GM10847 (cell line): ENCODE data around the gene CALM3.

ENCODE experiments used
- POLR2A ChIP-seq: IDR thresholded peaks from 2 replicates; pipeline ENCODE4 v1.6.1; 2011; ENCODE audit not compliant: insufficient read length; ENCODE audit errors: extremely low read depth

Gene CALM3

GRCh38 chr19:46639358-46640182 is 38.4 kb downstream of the CALM3 start:
- no peak for TF ChIP-seq POLR2A

- no peak for TF ChIP-seq POLR2A
Observed at GRCh38 chr19:46640656-46641055, 39.5 kb downstream of the CALM3 start.

- TF ChIP-seq POLR2A, result no peak
Observed at GRCh38 chr19:46644720-46645119, 43.6 kb downstream of the CALM3 start.

GRCh38 chr19:46646402-46646801 is 45.3 kb downstream of the CALM3 start:
- no peak for TF ChIP-seq POLR2A

- no peak for TF ChIP-seq POLR2A
Observed at GRCh38 chr19:46648060-46648960, 47.2 kb downstream of the CALM3 start.

- TF ChIP-seq POLR2A, result no peak
Observed at GRCh38 chr19:46648961-46649960, 48.1 kb downstream of the CALM3 start.

- no peak for TF ChIP-seq POLR2A
Observed at GRCh38 chr19:46650445-46650844, 49.3 kb downstream of the CALM3 start.

- no peak for TF ChIP-seq POLR2A
Observed at GRCh38 chr19:46654621-46655152, 53.6 kb downstream of the CALM3 start.

GRCh38 chr19:46656541-46656940 is 55.4 kb downstream of the CALM3 start:
- TF ChIP-seq POLR2A, result no peak

- TF ChIP-seq POLR2A, result no peak
Observed at GRCh38 chr19:46659151-46660007, 58.2 kb downstream of the CALM3 start.

- no peak for TF ChIP-seq POLR2A
Observed at GRCh38 chr19:46660008-46660517, 58.9 kb downstream of the CALM3 start.
